Measurements from ENCODE around the gene NELFE. TPM values are rescaled to one million over a fixed set of nuclear protein-coding genes. Genes with fewer than 3 reads are reported as not detected.

Gene NELFE
- polyA plus RNA-seq, 1 donor (not counting 4 experiments of a cell fraction or from before 2014, with no cell fraction given): 51.9 TPM

- H3K79me2 ChIP-seq (ENCODE audit: control insufficient read depth, insufficient read depth, low read length): no peaks in the 10 kb centered on the region
- H3K9ac ChIP-seq (ENCODE audit: control insufficient read depth, extremely low read depth, insufficient read depth, low read length): no peak overlapping the region
Observed at GRCh38 chr6:31903957-31904356, 54.8 kb downstream of the NELFE start.

More at GRCh38 chr6:31903957-31904356, 54.8 kb downstream of the NELFE start:
- Histone ChIP-seq H3K4me1 (ENCODE audit: control insufficient read depth, extremely low read depth, insufficient read depth, low read length) (peaks cover 6% of the 10 kb centered on the region), H2AFZ (ENCODE audit: control insufficient read depth, low read length) (no peak overlapping the region), H4K20me1 (ENCODE audit: control insufficient read depth, extremely low read depth, insufficient read depth, low read length) (no peaks in the 10 kb centered on the region), H3K9me3 (ENCODE audit: control insufficient read depth, low read depth, low read length) (no peaks in the 10 kb centered on the region), H3K4me3 (ENCODE audit: control insufficient read depth in 2 of 3, extremely low read depth in 1 of 3, insufficient read depth in 2 of 3, low read depth in 1 of 3, low read length in 3 of 3) (no peak overlapping the region), H3K27ac (ENCODE audit: control insufficient read depth, insufficient read depth, low read length) (no peak overlapping the region), H3K36me3 (ENCODE audit: control insufficient read depth in 2 of 2, extremely low read depth in 1 of 2, insufficient read depth in 2 of 2, low read length in 2 of 2) (peaks cover 0 to 1% of the 10 kb centered on the region in 2 experiments), H3K4me2 (ENCODE audit: control insufficient read depth, extremely low read depth, insufficient read depth, low read depth, low read length) (no peak overlapping the region), H3K9me1 (ENCODE audit: control insufficient read depth, extremely low read depth, insufficient read depth, low read length) (no peaks in the 10 kb centered on the region), H3K27me3 (ENCODE audit: control insufficient read depth, extremely low read depth, insufficient read depth, low read length) (no peaks in the 10 kb centered on the region)
- dilution Hi-C loops (cut with MboI; ENCODE audit: extremely low pct_ligation_motif_present, low sequenced_read_pairs): no loop called here
- DNase-seq (ENCODE audit: low read depth, low spot score) (no peak), FAIRE-seq (no peak)
- no peak for TF ChIP-seq CTCF (optimal IDR thresholded peaks at IDR 0.05 in 1 of 3, IDR thresholded peaks at IDR 0.05 in 1 of 3, conservative IDR thresholded peaks at IDR 0.05 in 1 of 3; ENCODE audit: extremely low read depth in 1 of 3, insufficient read depth in 2 of 3, low read length in 3 of 3)
- no peak for TF ChIP-seq EZH2 (IDR thresholded peaks at IDR 0.05; ENCODE audit: low read length)

Small RNA genes within 50 kb of the gene (small RNA-seq; reads per million reads assigned to genes)
- gene AL645922.1 (ENCODE audit: insufficient read length in 3 of 3, low read depth in 3 of 3, low replicate concordance in 1 of 3): 0 reads per million in 3 experiments

Other genes starting within 250 kb of the NELFE start
- 0.22 to 0.33 TPM in 2 of 3 replicates, not detected in the other for gene LY6G6D, start 243.6 kb downstream of the NELFE start, polyA plus RNA-seq
- gene LY6G6C, start 237.2 kb downstream of the NELFE start, polyA plus RNA-seq: 2.3 to 3.1 TPM (median 2.4 TPM) in 3 replicates
- gene MPIG6B, start 235.6 kb downstream of the NELFE start, polyA plus RNA-seq: 0.06 to 0.21 TPM (median 0.10 TPM) in 3 replicates
- 3.0 to 6.7 TPM (median 3.1 TPM) in 3 replicates for gene DDAH2, start 229.7 kb downstream of the NELFE start, polyA plus RNA-seq
- 759 to 873 TPM (median 832 TPM) in 3 replicates for gene CLIC1, start 222.4 kb downstream of the NELFE start, polyA plus RNA-seq
- gene MSH5, start 219.0 kb downstream of the NELFE start, polyA plus RNA-seq: 9.4 to 14.8 TPM (median 11.4 TPM) in 3 replicates
- gene SAPCD1, start 196.3 kb downstream of the NELFE start, polyA plus RNA-seq: 1.1 to 2.1 TPM (median 1.7 TPM) in 3 replicates
- gene VWA7, start 181.6 kb downstream of the NELFE start, polyA plus RNA-seq: 0.32 to 0.47 TPM (median 0.33 TPM) in 3 replicates
- 17.2 to 57.2 TPM (median 26.3 TPM) in 3 replicates for gene VARS1, start 163.2 kb downstream of the NELFE start, polyA plus RNA-seq
- gene LSM2, start 152.0 kb downstream of the NELFE start, polyA plus RNA-seq: 34.4 to 84.1 TPM (median 46.5 TPM) in 3 replicates
- 0.31 to 0.60 TPM (median 0.54 TPM) in 3 replicates for gene HSPA1L, start 143.7 kb downstream of the NELFE start, polyA plus RNA-seq
- 95.5 to 142 TPM (median 110 TPM) in 3 replicates for gene HSPA1A, start 143.4 kb downstream of the NELFE start, polyA plus RNA-seq
- gene HSPA1B, start 131.2 kb downstream of the NELFE start, polyA plus RNA-seq: 33.5 to 65.8 TPM (median 48.1 TPM) in 3 replicates
- gene NEU1, start 96.2 kb downstream of the NELFE start, polyA plus RNA-seq: 27.9 to 44.4 TPM (median 38.6 TPM) in 3 replicates
- gene SLC44A4, start 80.0 kb downstream of the NELFE start, polyA plus RNA-seq: 0.06 to 0.25 TPM (median 0.18 TPM) in 3 replicates
- gene EHMT2, start 61.3 kb downstream of the NELFE start, polyA plus RNA-seq: 17.6 to 26.5 TPM (median 17.7 TPM) in 3 replicates
- gene ZBTB12, start 56.9 kb downstream of the NELFE start, polyA plus RNA-seq: 0.55 to 0.64 TPM (median 0.63 TPM) in 3 replicates
- 0.04 TPM in 1 of 3 replicates, not detected in the others for gene C2, start 31.3 kb downstream of the NELFE start, polyA plus RNA-seq
- 0.84 to 2.9 TPM (median 2.5 TPM) in 3 replicates for gene CFB, start 12.9 kb downstream of the NELFE start, polyA plus RNA-seq
- 24.5 to 37.7 TPM (median 37.5 TPM) in 3 replicates for gene SKIC2, start 204 bp upstream of the NELFE start, polyA plus RNA-seq
- gene DXO, start 13.2 kb upstream of the NELFE start, polyA plus RNA-seq: 7.0 to 10.4 TPM (median 7.6 TPM) in 3 replicates
- 1.2 to 2.9 TPM (median 1.4 TPM) in 3 replicates for gene C4A, start 23.1 kb upstream of the NELFE start, polyA plus RNA-seq
- gene C4B, start 55.8 kb upstream of the NELFE start, polyA plus RNA-seq: 1.3 to 2.8 TPM (median 1.8 TPM) in 3 replicates
- gene CYP21A2, start 79.4 kb upstream of the NELFE start, polyA plus RNA-seq: 0.04 to 0.05 TPM in 2 of 3 replicates, not detected in the other
- gene TNXB, start 150.4 kb upstream of the NELFE start, polyA plus RNA-seq: 0.02 to 0.25 TPM (median 0.06 TPM) in 3 replicates
- 30.4 to 51.2 TPM (median 37.9 TPM) in 3 replicates for gene ATF6B, start 169.3 kb upstream of the NELFE start, polyA plus RNA-seq
- 4.2 to 5.6 TPM (median 4.9 TPM) in 3 replicates for gene FKBPL, start 171.3 kb upstream of the NELFE start, polyA plus RNA-seq
- gene PRRT1, start 193.0 kb upstream of the NELFE start, polyA plus RNA-seq: 0.09 to 0.17 TPM (median 0.09 TPM) in 3 replicates
- 15.0 to 21.0 TPM (median 15.6 TPM) in 3 replicates for gene PPT2, start 195.2 kb upstream of the NELFE start, polyA plus RNA-seq
- gene EGFL8, start 205.6 kb upstream of the NELFE start, polyA plus RNA-seq: 1.7 to 4.2 TPM (median 3.7 TPM) in 3 replicates
- 46.4 to 85.1 TPM (median 54.7 TPM) in 3 replicates for gene AGPAT1, start 217.1 kb upstream of the NELFE start, polyA plus RNA-seq
- gene RNF5, start 219.4 kb upstream of the NELFE start, polyA plus RNA-seq: 29.6 to 43.2 TPM (median 33.2 TPM) in 3 replicates
- 2.0 to 2.4 TPM (median 2.4 TPM) in 3 replicates for gene AGER, start 225.3 kb upstream of the NELFE start, polyA plus RNA-seq
- gene PBX2, start 231.2 kb upstream of the NELFE start, polyA plus RNA-seq: 43.5 to 54.9 TPM (median 44.0 TPM) in 3 replicates
- 2.8 to 6.5 TPM (median 3.6 TPM) in 3 replicates for gene GPSM3, start 233.7 kb upstream of the NELFE start, polyA plus RNA-seq

All from keratinocyte (primary cell).